Keratinocyte (primary cell): ENCODE results near the gene ERI3. TPM values are rescaled to one million over a fixed set of nuclear protein-coding genes. Genes with fewer than 3 reads are reported as not detected.

Experiments
- DNase-seq: peaks from one replicate; pipeline ENCODE4 v3.0.0-alpha.2; 2011; ENCODE audit warnings: low read depth, missing footprints, low spot score
- FAIRE-seq: peaks from 2 replicates; lab custom pipeline; 2011; peaks lifted over from hg19 to GRCh38; lab: Jason Lieb, UNC
- H2AFZ ChIP-seq: 2 replicates; pipeline ENCODE4 v1.6.0; 2012; ENCODE audit warnings: low read length, control low read depth, inconsistent platforms; ENCODE audit not compliant: control insufficient read depth
- H3K27ac ChIP-seq: 2 replicates; pipeline ENCODE4 v1.5.1; 2011; ENCODE audit warnings: low read length; ENCODE audit not compliant: control insufficient read depth, insufficient read depth
- H3K27me3 ChIP-seq: 3 replicates; pipeline ENCODE4 v1.6.0; 2011; ENCODE audit warnings: low read length; ENCODE audit not compliant: control insufficient read depth, insufficient read depth; ENCODE audit errors: extremely low read depth
- H3K36me3 ChIP-seq, 2 experiments: 2 replicates in 1 of 2; 3 replicates in 1 of 2; pipeline ENCODE4 v1.5.1; 2011; ENCODE audit warnings: low read length in 2 of 2, mild to moderate bottlenecking in 1 of 2; ENCODE audit not compliant: control insufficient read depth in 2 of 2, insufficient read depth in 2 of 2; ENCODE audit errors: extremely low read depth in 1 of 2
- H3K4me1 ChIP-seq: 3 replicates; pipeline ENCODE4 v1.5.1; 2011; ENCODE audit warnings: low read length; ENCODE audit not compliant: control insufficient read depth, insufficient read depth; ENCODE audit errors: extremely low read depth
- H3K4me2 ChIP-seq: 3 replicates; pipeline ENCODE4 v1.6.0; 2011; ENCODE audit warnings: low read depth, low read length; ENCODE audit not compliant: control insufficient read depth, insufficient read depth; ENCODE audit errors: extremely low read depth
- H3K4me3 ChIP-seq, 3 experiments: fragments of 200-600 bp in 1 of 3; sonication (generic) in 1 of 3; 2 replicates in 2 of 3; 3 replicates in 1 of 3; pipeline ENCODE4 v1.5.1; 2011 to 2016; ENCODE audit warnings: low read length in 3 of 3, mild to moderate bottlenecking in 3 of 3, control low read depth in 2 of 3, inconsistent platforms in 1 of 3, low read depth in 1 of 3, mixed read lengths in 1 of 3, mixed run types in 1 of 3, moderate library complexity in 1 of 3; ENCODE audit not compliant: control insufficient read depth in 2 of 3, insufficient read depth in 2 of 3; ENCODE audit errors: extremely low read depth in 1 of 3
- H3K79me2 ChIP-seq: 2 replicates; pipeline ENCODE4 v1.6.0; 2012; ENCODE audit warnings: low read length; ENCODE audit not compliant: control insufficient read depth, insufficient read depth
- H3K9ac ChIP-seq: 3 replicates; pipeline ENCODE4 v1.6.0; 2011; ENCODE audit warnings: low read length; ENCODE audit not compliant: control insufficient read depth, insufficient read depth; ENCODE audit errors: extremely low read depth
- H3K9me1 ChIP-seq: 3 replicates; pipeline ENCODE4 v1.6.0; 2011; ENCODE audit warnings: low read length; ENCODE audit not compliant: control insufficient read depth, insufficient read depth; ENCODE audit errors: extremely low read depth
- H3K9me3 ChIP-seq: 2 replicates; pipeline ENCODE4 v1.5.1; 2012; ENCODE audit warnings: low read depth, low read length; ENCODE audit not compliant: control insufficient read depth
- H4K20me1 ChIP-seq: 3 replicates; pipeline ENCODE4 v1.6.0; 2011; ENCODE audit warnings: low read length; ENCODE audit not compliant: control insufficient read depth, insufficient read depth; ENCODE audit errors: extremely low read depth
- EZH2 ChIP-seq: IDR thresholded peaks from one replicate; pipeline ENCODE4 v1.6.1; 2012; ENCODE audit warnings: inconsistent platforms, mild to moderate bottlenecking, low read length, moderate library complexity
- dilution Hi-C: fragments of 300-500 bp; cut with MboI; formaldehyde crosslinking; loops from one replicate; pipeline ENCODE4 v1.7.0; 2020; ENCODE audit warnings: low sequenced_read_pairs; ENCODE audit not compliant: extremely low pct_ligation_motif_present
- polyA plus RNA-seq, 5 experiments: library from polyadenylated mRNA; depleted of rRNA in 3 of 5; stranded (reverse) in 3 of 5; stranded (forward) in 1 of 5; unstranded in 1 of 5; fragments of >200 nt; gene quantifications; 1 replicate in 1 of 5; 2 replicates in 3 of 5; 3 replicates in 1 of 5; pipeline versions ENCODE4 v1.2.1 to v1.2.3, GENCODE V29; 2011 to 2012; ENCODE audit warnings: missing spikeins in 2 of 5, low read depth in 1 of 5, low replicate concordance in 1 of 5
- TF ChIP-seq, protein P1 (sequence below), 3 experiments: IDR thresholded peaks in 1 of 3; conservative IDR thresholded peaks in 1 of 3; optimal IDR thresholded peaks in 1 of 3; 2 replicates in 2 of 3; 3 replicates in 1 of 3; pipeline versions ENCODE3 to v1.5.1; 2011; ENCODE audit warnings: low read length in 3 of 3, mild to moderate bottlenecking in 3 of 3, moderate library complexity in 2 of 3, control low read depth in 1 of 3, inconsistent platforms in 1 of 3; ENCODE audit not compliant: insufficient read depth in 2 of 3; ENCODE audit errors: extremely low read depth in 1 of 3

ERI3 gene
- polyA plus RNA-seq, 1 donor (not counting 4 experiments of a cell fraction or from before 2014, with no cell fraction given): 43.7 TPM

DNA sequence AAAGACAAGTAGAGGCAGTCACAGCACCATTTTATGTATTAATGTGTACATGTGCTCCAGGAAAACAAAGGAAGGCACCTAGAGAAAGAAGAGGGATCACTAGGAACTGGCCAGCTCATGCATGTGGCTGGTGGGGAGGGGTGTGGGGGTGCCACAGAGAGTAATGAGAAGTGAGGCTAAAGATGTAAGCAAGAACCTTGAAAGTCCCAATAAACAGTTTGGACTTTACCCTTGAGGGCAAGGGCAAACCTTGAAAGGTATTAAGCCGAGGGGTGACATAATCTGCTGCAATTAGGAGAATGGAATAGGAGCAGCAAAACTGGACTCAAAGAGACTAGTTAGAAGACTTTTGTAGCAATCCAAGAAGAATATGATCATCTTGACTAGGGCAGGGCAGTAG lies 51.5 kb downstream of the ERI3 start:
- Histone ChIP-seq H3K79me2 (no peaks in the 10 kb centered on the region), H3K9me3 (no peaks in the 10 kb centered on the region), H3K9ac (no peak overlapping the region), H2AFZ (no peak overlapping the region), H3K4me1 (no peaks in the 10 kb centered on the region), H3K27ac (no peak overlapping the region), H3K4me2 (no peak overlapping the region), H4K20me1 (no peaks in the 10 kb centered on the region), H3K4me3 (no peak overlapping the region), H3K36me3 (peaks cover 20 to 32% of the 10 kb centered on the region in 2 experiments), H3K9me1 (no peaks in the 10 kb centered on the region), H3K27me3 (no peaks in the 10 kb centered on the region)
- FAIRE-seq (no peak), DNase-seq (no peak)
- dilution Hi-C loops: no loop called here
- TF ChIP-seq, protein P1, sequence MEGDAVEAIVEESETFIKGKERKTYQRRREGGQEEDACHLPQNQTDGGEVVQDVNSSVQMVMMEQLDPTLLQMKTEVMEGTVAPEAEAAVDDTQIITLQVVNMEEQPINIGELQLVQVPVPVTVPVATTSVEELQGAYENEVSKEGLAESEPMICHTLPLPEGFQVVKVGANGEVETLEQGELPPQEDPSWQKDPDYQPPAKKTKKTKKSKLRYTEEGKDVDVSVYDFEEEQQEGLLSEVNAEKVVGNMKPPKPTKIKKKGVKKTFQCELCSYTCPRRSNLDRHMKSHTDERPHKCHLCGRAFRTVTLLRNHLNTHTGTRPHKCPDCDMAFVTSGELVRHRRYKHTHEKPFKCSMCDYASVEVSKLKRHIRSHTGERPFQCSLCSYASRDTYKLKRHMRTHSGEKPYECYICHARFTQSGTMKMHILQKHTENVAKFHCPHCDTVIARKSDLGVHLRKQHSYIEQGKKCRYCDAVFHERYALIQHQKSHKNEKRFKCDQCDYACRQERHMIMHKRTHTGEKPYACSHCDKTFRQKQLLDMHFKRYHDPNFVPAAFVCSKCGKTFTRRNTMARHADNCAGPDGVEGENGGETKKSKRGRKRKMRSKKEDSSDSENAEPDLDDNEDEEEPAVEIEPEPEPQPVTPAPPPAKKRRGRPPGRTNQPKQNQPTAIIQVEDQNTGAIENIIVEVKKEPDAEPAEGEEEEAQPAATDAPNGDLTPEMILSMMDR (optimal IDR thresholded peaks at IDR 0.05 in 1 of 3, IDR thresholded peaks at IDR 0.05 in 1 of 3, conservative IDR thresholded peaks at IDR 0.05 in 1 of 3; ENCODE audit: extremely low read depth in 1 of 3, insufficient read depth in 2 of 3, low read length in 3 of 3): no peak
- no peak for TF ChIP-seq EZH2

DNA sequence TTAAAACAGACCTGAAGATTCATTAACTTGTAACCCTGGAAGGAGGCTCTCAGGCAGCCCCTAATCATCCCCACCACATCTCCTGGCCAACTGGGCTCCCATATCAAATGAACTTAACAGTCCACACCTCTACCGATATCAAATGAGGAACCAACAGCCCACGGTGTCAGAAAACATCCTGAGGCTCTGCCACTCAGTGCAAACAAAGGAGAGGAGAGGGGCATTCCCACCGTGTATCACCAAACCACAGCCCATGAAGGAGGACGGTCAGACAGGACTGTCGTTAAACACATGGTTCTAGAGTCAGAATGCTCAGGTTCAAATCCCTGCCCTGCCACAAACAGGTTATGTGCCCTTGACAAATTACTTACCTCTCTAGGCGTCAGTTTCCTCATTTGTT lies 52.5 kb downstream of the ERI3 start:
- DNase-seq: no peak
- no peaks in the 10 kb centered on the region for H3K4me1 ChIP-seq
- no peak overlapping the region for H3K9ac ChIP-seq
- H3K9me3 ChIP-seq: no peaks in the 10 kb centered on the region
- TF ChIP-seq, protein P1 (optimal IDR thresholded peaks at IDR 0.05 in 1 of 3, IDR thresholded peaks at IDR 0.05 in 1 of 3, conservative IDR thresholded peaks at IDR 0.05 in 1 of 3; ENCODE audit: extremely low read depth in 1 of 3, insufficient read depth in 2 of 3, low read length in 3 of 3): no peak
- no peak for TF ChIP-seq EZH2
- peaks cover 18 to 37% of the 10 kb centered on the region in 2 experiments for H3K36me3 ChIP-seq
- no peaks in the 10 kb centered on the region for H3K27me3 ChIP-seq
- H4K20me1 ChIP-seq: no peaks in the 10 kb centered on the region
- H3K9me1 ChIP-seq: no peaks in the 10 kb centered on the region
- no peak for FAIRE-seq
- H3K4me2 ChIP-seq: no peak overlapping the region
- H2AFZ ChIP-seq: no peak overlapping the region
- dilution Hi-C loops: no loop called here
- no peak overlapping the region for H3K27ac ChIP-seq
- H3K4me3 ChIP-seq: no peak overlapping the region
- no peaks in the 10 kb centered on the region for H3K79me2 ChIP-seq
